Measurements from ENCODE around the gene ALG1. TPM values are rescaled to one million over a fixed set of nuclear protein-coding genes. Genes with fewer than 3 reads are reported as not detected.
"Not testable (repeated sequence)": the region's sequence is repeated elsewhere in the genome, so short reads cannot be mapped to it uniquely, and the experiment has no call there.

ALG1 gene
- polyA plus RNA-seq, 2 of the 4 experiments (the other 2 are of a cell fraction) = 30.9 to 33.4 TPM

DNA sequence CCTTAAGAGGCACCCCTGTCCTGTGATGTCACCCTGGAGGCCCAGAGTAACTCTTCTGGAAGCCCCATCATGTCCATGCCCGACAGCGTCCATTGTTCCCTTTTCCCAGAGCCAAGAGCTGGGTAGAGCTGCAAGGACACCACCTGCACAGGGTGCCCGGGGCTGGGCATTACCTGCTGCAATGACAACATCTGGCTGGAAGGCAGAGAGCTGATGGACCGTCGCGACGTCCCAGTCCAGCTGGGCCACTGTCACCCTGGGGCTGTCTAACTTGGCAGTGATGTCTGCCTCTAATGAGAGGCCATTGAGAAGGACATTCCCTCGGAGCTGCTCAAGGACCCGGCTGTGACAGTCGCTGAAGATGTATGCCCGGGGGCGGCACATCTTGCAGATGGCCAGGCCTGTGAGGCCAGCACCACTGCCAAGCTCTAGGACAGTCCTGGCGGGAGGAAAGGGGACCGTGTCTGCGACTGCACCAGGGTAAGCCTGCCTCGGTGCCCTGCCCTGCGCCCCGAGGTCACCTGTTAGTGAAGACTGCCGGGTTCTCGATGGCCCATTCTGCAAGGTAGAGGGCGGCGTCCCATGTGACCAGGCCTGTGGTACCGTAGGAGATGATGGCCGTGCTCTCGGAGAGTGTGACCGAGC is 18.4 kb downstream of the ALG1 start:
- H3K9me3 ChIP-seq; FAIRE-seq; POLR2A ChIA-PET; H3K4me2 ChIP-seq; H3K27ac ChIP-seq; ATAC-seq; H3K4me1 ChIP-seq; DNase-seq (ENCODE audit: low read depth in 1 of 2, low spot score in 1 of 2); H3K4me3 ChIP-seq: not testable (repeated sequence)
- CTCF ChIA-PET = interaction anchor here (3.9 kb wide), 1 partner anchor 14 kb away, joined by 24 read pairs; no protein-coding TSS in a partner anchor
- WGBS (ENCODE audit: missing lambda C conversion rate) = 92% methylated on average over 23 of the region's 26 CpGs

DNA sequence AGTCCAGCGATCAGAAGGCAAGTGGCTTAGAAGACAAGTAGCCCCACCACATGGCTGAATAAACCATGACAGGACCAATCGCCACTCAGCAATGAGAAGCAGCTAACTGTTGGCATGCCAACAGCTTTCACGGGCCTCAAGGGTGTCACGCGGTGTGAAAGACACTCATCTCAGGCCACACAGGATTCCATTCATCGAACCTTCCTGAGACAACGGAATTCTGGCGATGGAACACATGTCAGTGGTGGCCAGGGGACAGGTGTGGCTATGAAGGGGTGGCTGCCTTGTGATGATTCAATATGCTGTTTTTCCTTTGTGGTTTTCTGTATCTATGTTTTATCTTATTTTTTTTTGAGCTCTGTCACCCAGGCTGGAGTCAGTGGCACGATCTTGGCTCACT is 18.9 kb downstream of the ALG1 start:
- H3K27ac ChIP-seq; ATAC-seq; H3K9me3 ChIP-seq; H3K4me3 ChIP-seq; DNase-seq (ENCODE audit: low read depth in 1 of 2, low spot score in 1 of 2); POLR2A ChIA-PET; FAIRE-seq; H3K4me2 ChIP-seq; H3K4me1 ChIP-seq: not testable (repeated sequence)
- CTCF ChIA-PET = interaction anchor here (3.9 kb wide), 1 partner anchor 15 kb away, joined by 24 read pairs; no protein-coding TSS in a partner anchor
- WGBS (ENCODE audit: missing lambda C conversion rate) = 90% methylated on average over 9 of the region's 9 CpGs

- ATAC-seq; FAIRE-seq; H3K9me3 ChIP-seq; H3K4me3 ChIP-seq; H3K4me1 ChIP-seq; H3K27ac ChIP-seq; H3K4me2 ChIP-seq; POLR2A ChIA-PET; DNase-seq (ENCODE audit: low read depth in 1 of 2, low spot score in 1 of 2): not testable (repeated sequence)
- CTCF ChIA-PET = interaction anchor here (0.6 to 3.9 kb wide), 11 partner anchors 11 to 635 kb away, joined by 3 to 24 read pairs (median 5); partner anchors contain the start of gene SEC14L5
- 91% methylated on average over 8 of the region's 9 CpGs for WGBS (ENCODE audit: missing lambda C conversion rate)
Observed at GRCh38 chr16:5093081-5093480, 21.4 kb downstream of the ALG1 start.

GRCh38 chr16:5093746-5094145 is 22.1 kb downstream of the ALG1 start:
- WGBS (ENCODE audit: missing lambda C conversion rate) = 84% methylated on average over 5 of the region's 11 CpGs
- CTCF ChIA-PET = interaction anchor here (1.4 to 2.9 kb wide), 2 partner anchors 34 to 135 kb away, joined by 7 to 9 read pairs; partner anchors contain the start of gene SEC14L5

DNA sequence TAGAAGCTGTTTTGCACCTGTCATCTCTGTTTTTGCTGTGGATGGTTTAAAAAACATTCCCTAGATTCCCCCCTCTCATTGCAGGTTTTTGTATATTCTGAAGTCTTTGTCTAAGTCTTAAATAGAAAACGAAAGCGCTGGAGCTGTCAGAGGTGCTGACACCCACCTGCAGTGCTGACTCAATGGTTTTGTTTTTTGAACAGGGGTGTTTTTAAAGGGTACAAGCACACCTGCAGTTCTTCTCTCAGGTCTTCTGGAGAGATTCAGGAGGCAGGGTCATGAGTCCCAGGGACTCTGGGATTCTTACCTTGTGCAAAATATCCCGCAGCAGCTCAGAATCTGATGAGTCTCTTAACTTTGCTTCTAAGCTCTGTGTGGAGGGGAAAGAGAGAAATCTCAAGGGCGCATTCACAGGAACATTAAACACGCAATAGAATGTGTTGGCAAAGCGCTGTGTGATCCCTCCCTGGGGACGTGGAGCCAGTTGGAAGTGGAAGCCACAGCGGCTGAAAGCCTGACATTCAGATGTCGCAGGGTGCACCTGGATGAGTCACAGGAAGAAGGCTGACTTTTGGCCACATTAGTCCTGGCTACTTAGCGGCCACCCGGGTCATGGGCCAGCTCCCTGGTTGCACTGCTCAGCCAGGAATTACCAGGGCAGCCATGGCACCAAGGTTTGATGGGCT is 23.6 kb downstream of the ALG1 start:
- DNase-seq (ENCODE audit: low read depth in 1 of 2, low spot score in 1 of 2); H3K4me2 ChIP-seq; H3K27ac ChIP-seq; H3K9me3 ChIP-seq; POLR2A ChIA-PET; ATAC-seq; FAIRE-seq; H3K4me3 ChIP-seq; CTCF ChIA-PET; H3K4me1 ChIP-seq: not testable (repeated sequence)
- WGBS (ENCODE audit: missing lambda C conversion rate) = 74% methylated on average over 11 of the region's 11 CpGs

More at GRCh38 chr16:5093746-5094145, 22.1 kb downstream of the ALG1 start:
- H3K4me1 ChIP-seq; FAIRE-seq; ATAC-seq; H3K9me3 ChIP-seq; H3K27ac ChIP-seq; H3K4me3 ChIP-seq; POLR2A ChIA-PET; H3K4me2 ChIP-seq; DNase-seq (ENCODE audit: low read depth in 1 of 2, low spot score in 1 of 2): not testable (repeated sequence)

GRCh38 chr16:5096437-5097060 is 24.9 kb downstream of the ALG1 start:
- 23% methylated on average over 7 of the region's 7 CpGs for WGBS (ENCODE audit: missing lambda C conversion rate)
- not testable (repeated sequence) for ATAC-seq; H3K9me3 ChIP-seq; DNase-seq (ENCODE audit: low read depth in 1 of 2, low spot score in 1 of 2); H3K4me1 ChIP-seq; FAIRE-seq
- ChIA-PET POLR2A (interaction anchor here (2.0 kb wide), 1 partner anchor 20 kb away, joined by 4 read pairs; no protein-coding TSS in a partner anchor), CTCF (interaction anchor here (1.3 kb wide), 1 partner anchor 20 kb away, joined by 4 read pairs; no protein-coding TSS in a partner anchor)
- H3K4me2 ChIP-seq = peak overlapping the region; percentile 84
- H3K27ac ChIP-seq = peak overlapping the region; percentile 95 to 99
- peak overlapping the region; percentile 94 for H3K4me3 ChIP-seq

- H3K4me2 ChIP-seq = peak overlapping the region; percentile 84
- not testable (repeated sequence) for H3K9me3 ChIP-seq, FAIRE-seq, H3K4me1 ChIP-seq
- ChIA-PET CTCF (interaction anchor here (1.3 kb wide), 1 partner anchor 21 kb away, joined by 4 read pairs; no protein-coding TSS in a partner anchor), POLR2A (interaction anchor here (0.6 to 2.0 kb wide), 2 partner anchors 21 to 92 kb away, joined by 4 to 6 read pairs; no protein-coding TSS in a partner anchor)
- ATAC-seq (peak in 1 of 2 experiments; percentile 56; a peak in 1 of 6 replicates), DNase-seq (ENCODE audit: low read depth in 1 of 2, low spot score in 1 of 2) (peak in 1 of 2 experiments; percentile 14)
- WGBS (ENCODE audit: missing lambda C conversion rate) = 0% methylated on average over 1 of the region's 23 CpGs
- peak overlapping the region; percentile 95 to 99 for H3K27ac ChIP-seq
- peak overlapping the region; percentile 94 for H3K4me3 ChIP-seq
Observed at GRCh38 chr16:5097061-5097469, 25.4 kb downstream of the ALG1 start.
